Progenitor cell of endocrine pancreas (in vitro differentiated cells): ENCODE results near the gene CNKSR3. TPM values are rescaled to one million over a fixed set of nuclear protein-coding genes. Genes with fewer than 3 reads are reported as not detected.

ENCODE experiments used
- DNase-seq: peaks from one replicate; pipeline ENCODE4 v3.0.0; 2021; ENCODE audit warnings: low spot score; ENCODE audit not compliant: unreplicated experiment
- H3K27ac Mint-ChIP-seq: 2 replicates; pipeline ENCODE4 v1.8.0; 2021; ENCODE audit warnings: mild to moderate bottlenecking, moderate library complexity, mixed read lengths
- H3K27me3 Mint-ChIP-seq: 2 replicates; pipeline ENCODE4 v1.8.0; 2021; ENCODE audit warnings: mixed read lengths
- H3K36me3 Mint-ChIP-seq: 2 replicates; pipeline ENCODE4 v1.8.0; 2022; ENCODE audit warnings: mixed read lengths; ENCODE audit not compliant: insufficient read depth
- H3K4me1 Mint-ChIP-seq: 2 replicates; pipeline ENCODE4 v1.8.0; 2021; ENCODE audit warnings: low read depth, mixed read lengths
- H3K4me3 Mint-ChIP-seq: 2 replicates; pipeline ENCODE4 v1.8.0; 2021; ENCODE audit warnings: low read depth, mild to moderate bottlenecking, moderate library complexity, mixed read lengths
- H3K9me3 Mint-ChIP-seq: 2 replicates; pipeline ENCODE4 v1.8.0; 2021; ENCODE audit warnings: low read depth, mixed read lengths
- CTCF ChIP-seq: fragments of 200-600 bp; sonication (generic); IDR thresholded peaks from one replicate; pipeline ENCODE4 v1.5.0; 2021; ENCODE audit warnings: antibody characterized with exemption, mild to moderate bottlenecking; ENCODE audit not compliant: unreplicated experiment
- total RNA-seq: library from RNA; stranded (reverse); gene quantifications from 2 replicates; pipeline ENCODE4 v1.2.1, GENCODE V29; 2021

Gene CNKSR3
- total RNA-seq, 1 donor from 2014 or later, result 20.3 TPM

- Mint-ChIP-seq H3K9me3 (no peaks in the 10 kb centered on the region), H3K4me3 (no peak overlapping the region), H3K36me3 (no peaks in the 10 kb centered on the region), H3K27ac (no peak overlapping the region), H3K4me1 (no peaks in the 10 kb centered on the region), H3K27me3 (no peaks in the 10 kb centered on the region)
- TF ChIP-seq CTCF, result no peak
- no peak for DNase-seq
Measured at GRCh38 chr6:154528310-154528915, 17.9 kb upstream of the CNKSR3 start.

GRCh38 chr6:154526996-154527395 is 16.5 kb upstream of the CNKSR3 start:
- DNase-seq, result no peak
- no peaks in the 10 kb centered on the region for H3K27me3 Mint-ChIP-seq

GRCh38 chr6:154522576-154522975 is 12.1 kb upstream of the CNKSR3 start:
- Mint-ChIP-seq H3K27ac (no peak overlapping the region), H3K36me3 (no peaks in the 10 kb centered on the region), H3K4me3 (no peak overlapping the region), H3K4me1 (peaks cover 2% of the 10 kb centered on the region), H3K27me3 (no peaks in the 10 kb centered on the region), H3K9me3 (no peaks in the 10 kb centered on the region)
- TF ChIP-seq CTCF, result no peak
- no peak for DNase-seq

More at GRCh38 chr6:154526996-154527395, 16.5 kb upstream of the CNKSR3 start:
- no peak for TF ChIP-seq CTCF
- Mint-ChIP-seq H3K9me3 (no peaks in the 10 kb centered on the region), H3K4me3 (no peak overlapping the region), H3K27ac (no peak overlapping the region), H3K36me3 (no peaks in the 10 kb centered on the region), H3K4me1 (no peaks in the 10 kb centered on the region)

- peaks cover 2% of the 10 kb centered on the region for H3K4me1 Mint-ChIP-seq
- no peak for DNase-seq
- peaks cover 2% of the 10 kb centered on the region for H3K27me3 Mint-ChIP-seq
- no peaks in the 10 kb centered on the region for H3K9me3 Mint-ChIP-seq
- H3K36me3 Mint-ChIP-seq, result no peaks in the 10 kb centered on the region
- no peak overlapping the region for H3K27ac Mint-ChIP-seq
- H3K4me3 Mint-ChIP-seq, result no peak overlapping the region
- TF ChIP-seq CTCF, result no peak
Measured at GRCh38 chr6:154521412-154521811, 10.9 kb upstream of the CNKSR3 start.

GRCh38 chr6:154520280-154520679 is 9.8 kb upstream of the CNKSR3 start:
- TF ChIP-seq CTCF, result no peak
- peaks cover 6% of the 10 kb centered on the region for H3K27me3 Mint-ChIP-seq
- no peaks in the 10 kb centered on the region for H3K36me3 Mint-ChIP-seq
- H3K4me1 Mint-ChIP-seq, result peaks cover 2% of the 10 kb centered on the region
- no peak for DNase-seq
- no peak overlapping the region for H3K27ac Mint-ChIP-seq
- no peak overlapping the region for H3K4me3 Mint-ChIP-seq
- no peaks in the 10 kb centered on the region for H3K9me3 Mint-ChIP-seq
